Esophagus squamous epithelium (tissue), 4 donors: ENCODE measurements around the gene TTC21A.

ENCODE experiments used
- POLR2A ChIP-seq, 4 donors: fragments of 450-650 bp; IDR thresholded peaks; one replicate each; pipeline ENCODE4 v1.6.1; 2017; ENCODE audit warnings: antibody characterized with exemption in 4 of 4, mild to moderate bottlenecking in 4 of 4, moderate library complexity in 3 of 4
- TF ChIP-seq, protein P1 (sequence below), 6 experiments: fragments of 450-650 bp in 4 of 6; fragments of 200-600 bp in 2 of 6; sonication (generic) in 2 of 6; IDR thresholded peaks; one replicate each; pipeline ENCODE4 v1.5.1; 2016 to 2019; ENCODE audit warnings: antibody characterized with exemption in 6 of 6, mild to moderate bottlenecking in 4 of 6, moderate library complexity in 4 of 6

DNA sequence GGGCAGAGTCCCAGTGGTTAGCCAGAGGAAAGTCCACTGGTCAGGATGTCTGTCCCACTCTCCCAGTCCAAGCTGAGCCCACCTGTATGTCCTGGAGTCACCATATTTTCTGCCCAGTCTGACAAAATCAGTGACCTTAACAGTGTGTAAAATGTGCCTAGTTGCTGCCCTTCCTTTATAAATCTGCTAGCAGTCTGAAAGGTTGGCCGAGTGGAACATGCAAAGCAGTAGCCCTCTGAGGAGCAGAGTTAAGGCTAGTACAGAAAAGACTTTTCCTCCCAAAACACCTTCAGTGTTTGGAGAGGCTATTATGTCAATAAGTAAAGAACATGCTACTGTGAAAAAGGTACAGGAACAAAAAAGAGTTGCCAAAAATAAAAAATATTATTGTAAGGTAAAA is 15.3 kb downstream of the TTC21A start:
- TF ChIP-seq, protein P1, sequence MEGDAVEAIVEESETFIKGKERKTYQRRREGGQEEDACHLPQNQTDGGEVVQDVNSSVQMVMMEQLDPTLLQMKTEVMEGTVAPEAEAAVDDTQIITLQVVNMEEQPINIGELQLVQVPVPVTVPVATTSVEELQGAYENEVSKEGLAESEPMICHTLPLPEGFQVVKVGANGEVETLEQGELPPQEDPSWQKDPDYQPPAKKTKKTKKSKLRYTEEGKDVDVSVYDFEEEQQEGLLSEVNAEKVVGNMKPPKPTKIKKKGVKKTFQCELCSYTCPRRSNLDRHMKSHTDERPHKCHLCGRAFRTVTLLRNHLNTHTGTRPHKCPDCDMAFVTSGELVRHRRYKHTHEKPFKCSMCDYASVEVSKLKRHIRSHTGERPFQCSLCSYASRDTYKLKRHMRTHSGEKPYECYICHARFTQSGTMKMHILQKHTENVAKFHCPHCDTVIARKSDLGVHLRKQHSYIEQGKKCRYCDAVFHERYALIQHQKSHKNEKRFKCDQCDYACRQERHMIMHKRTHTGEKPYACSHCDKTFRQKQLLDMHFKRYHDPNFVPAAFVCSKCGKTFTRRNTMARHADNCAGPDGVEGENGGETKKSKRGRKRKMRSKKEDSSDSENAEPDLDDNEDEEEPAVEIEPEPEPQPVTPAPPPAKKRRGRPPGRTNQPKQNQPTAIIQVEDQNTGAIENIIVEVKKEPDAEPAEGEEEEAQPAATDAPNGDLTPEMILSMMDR (IDR thresholded peaks at IDR 0.05), result no peak
- no peak for TF ChIP-seq POLR2A (IDR thresholded peaks at IDR 0.05)
